Sigmoid colon (tissue), 7 donors: ENCODE results near the gene CALHM3. TPM values are rescaled to one million over a fixed set of nuclear protein-coding genes. Genes with fewer than 3 reads are reported as not detected.
"Not testable (repeated sequence)": the region's sequence is repeated elsewhere in the genome, so short reads cannot be mapped to it uniquely, and the experiment has no call there.

Source experiments
- DNase-seq: peaks from one replicate; pipeline ENCODE4 v3.0.0-alpha.2; 2019
- H3K27ac ChIP-seq, 4 donors: fragments of 200-600 bp; sonication (generic); one replicate each; pipeline ENCODE4 v1.5.1; 2016 to 2019; ENCODE audit warnings: mild to moderate bottlenecking in 1 of 4
- H3K27me3 ChIP-seq, 3 donors: fragments of 200-600 bp; sonication (generic); one replicate each; pipeline ENCODE4 v1.5.1; 2019; ENCODE audit warnings: mild to moderate bottlenecking in 1 of 3
- H3K36me3 ChIP-seq, 4 donors: fragments of 200-600 bp; sonication (generic); one replicate each; pipeline ENCODE4 v1.5.1; 2016 to 2019
- H3K4me1 ChIP-seq, 4 donors: fragments of 200-600 bp; sonication (generic); one replicate each; pipeline ENCODE4 v1.5.1; 2017 to 2019
- H3K4me3 ChIP-seq, 4 donors: fragments of 200-600 bp; sonication (generic); one replicate each; pipeline ENCODE4 v1.5.1; 2017 to 2019; ENCODE audit warnings: mild to moderate bottlenecking in 2 of 4, moderate library complexity in 1 of 4
- H3K9me3 ChIP-seq, 4 donors: fragments of 200-600 bp in 3 of 4; sonication (generic) in 3 of 4; one replicate each; pipeline versions ENCODE4 v1.5.1 to v1.6.1; 2013 to 2019
- CTCF ChIP-seq, 4 experiments: fragments of 450-650 bp in 3 of 4; fragments of 200-600 bp in 1 of 4; IDR thresholded peaks; one replicate each; pipeline ENCODE4 v1.5.1; 2016 to 2019; ENCODE audit warnings: antibody characterized with exemption in 4 of 4, mild to moderate bottlenecking in 3 of 4, moderate library complexity in 2 of 4
- EP300 ChIP-seq, 4 donors: sonication (generic); formaldehyde crosslinking; IDR thresholded peaks; one replicate each; pipeline ENCODE4 v1.6.1; 2017; ENCODE audit warnings: antibody characterized with exemption in 4 of 4
- POLR2A ChIP-seq, 2 donors: fragments of 450-650 bp; IDR thresholded peaks; one replicate each; pipeline ENCODE4 v1.6.1; 2016; ENCODE audit warnings: antibody characterized with exemption in 2 of 2, mild to moderate bottlenecking in 2 of 2, moderate library complexity in 2 of 2
- POLR2AphosphoS5 ChIP-seq, 4 donors: sonication (generic); formaldehyde crosslinking; IDR thresholded peaks; one replicate each; pipeline ENCODE4 v1.6.1; 2017; ENCODE audit warnings: antibody characterized with exemption in 4 of 4
- WGBS, 2 donors: extraction: QIAGEN DNeasy Blood & Tissue Kit; methylation state at CpG; one replicate each; pipeline ENCODE4 v1.1.7; 2013; 5-methylcytosine and 5-hydroxymethylcytosine counted together
- intact Hi-C: fragments of 100-400 bp; cut with DNase I; formaldehyde crosslinking; loops from one replicate; pipeline ENCODE4 v1.15.1; 2023
- polyA plus RNA-seq, 3 donors: library from polyadenylated mRNA; stranded (reverse); fragments of 200-250 nt; gene quantifications; one replicate each; pipeline ENCODE4 v1.2.3, GENCODE V29; 2013
- total RNA-seq, 4 donors: library from RNA; depleted of rRNA; stranded (reverse); fragments of >200 nt; gene quantifications; one replicate each; pipeline ENCODE4 v1.1.0, GENCODE V29; 2016
- donor health status: healthy with polysubstance abuse.
- donor health status: Bipolar disorder and iron deficiency.
- donor health status: healthy.

Gene CALHM3
- total and polyA plus RNA-seq, 7 donors: not detected

GRCh38 chr10:103486635-103487409 lies 7.8 kb upstream of the CALHM3 start:
- TF ChIP-seq POLR2AphosphoS5 (IDR thresholded peaks at IDR 0.05): peak; percentile 28 to 77 (median 75)
- TF ChIP-seq EP300 (IDR thresholded peaks at IDR 0.05): peak in 2 of 4 donors; percentile 16 to 36
- not testable (repeated sequence) for H3K4me3 ChIP-seq, H3K9me3 ChIP-seq, H3K27me3 ChIP-seq, H3K36me3 ChIP-seq
- DNase-seq: peak; percentile 72
- intact Hi-C loops: loop anchor here (10.0 kb wide), 1 partner anchor 178 kb away; no protein-coding TSS in a partner anchor
- H3K4me1 ChIP-seq: peaks cover 0 to 29% (median 22%) of the 10 kb centered on the region in 4 donors
- 70 to 88% methylated on average over 8 of the region's 8 CpGs for WGBS, 2 donors
- peak overlapping the region in 3 of 4 donors; percentile 59 to 70 (median 66) for H3K27ac ChIP-seq

DNA sequence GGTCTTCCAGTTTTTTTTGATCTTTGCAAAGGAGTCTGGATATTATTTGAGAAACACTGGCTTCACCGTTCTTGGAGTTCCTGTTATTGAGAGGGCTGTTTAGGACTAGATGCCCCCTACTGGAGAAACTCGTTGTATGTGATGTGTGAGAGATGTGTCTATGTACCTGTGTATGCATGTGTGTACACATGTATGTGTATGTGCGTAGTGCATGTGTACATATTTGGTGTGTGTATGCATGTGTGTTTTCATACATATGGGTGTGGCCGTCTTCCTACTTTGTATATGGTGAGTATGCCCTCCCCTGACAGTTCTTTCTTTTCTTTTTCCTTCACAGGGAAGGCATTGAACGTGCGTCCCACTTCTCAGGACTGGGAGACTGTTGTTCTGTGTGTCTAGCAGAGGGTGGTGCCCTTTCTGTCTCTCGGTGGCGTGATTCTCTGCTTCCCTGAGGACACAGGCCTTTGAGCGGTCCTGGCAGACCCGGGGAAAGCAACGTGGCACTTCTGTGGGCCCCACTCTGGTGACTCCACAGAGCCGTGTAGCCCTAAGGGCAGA lies 3.0 kb upstream of the CALHM3 start:
- H3K27ac ChIP-seq: no peak overlapping the region
- no peaks in the 10 kb centered on the region for H3K9me3 ChIP-seq
- H3K4me1 ChIP-seq: peaks cover 0 to 18% (median 18%) of the 10 kb centered on the region in 4 donors
- H3K4me3 ChIP-seq: no peak overlapping the region
- no peak for DNase-seq
- 56 to 63% methylated on average over 12 of the region's 12 CpGs for WGBS, 2 donors
- H3K36me3 ChIP-seq: no peaks in the 10 kb centered on the region
- H3K27me3 ChIP-seq: peaks cover 0 to 4% (median 0%) of the 10 kb centered on the region in 3 donors
- intact Hi-C loops: loop anchor here (10.0 kb wide), 1 partner anchor 183 kb away; no protein-coding TSS in a partner anchor
- no peak for TF ChIP-seq POLR2A (IDR thresholded peaks at IDR 0.05)
- peak in 3 of 4 experiments; percentile 31 to 64 (median 45) for TF ChIP-seq CTCF (IDR thresholded peaks at IDR 0.05)

DNA sequence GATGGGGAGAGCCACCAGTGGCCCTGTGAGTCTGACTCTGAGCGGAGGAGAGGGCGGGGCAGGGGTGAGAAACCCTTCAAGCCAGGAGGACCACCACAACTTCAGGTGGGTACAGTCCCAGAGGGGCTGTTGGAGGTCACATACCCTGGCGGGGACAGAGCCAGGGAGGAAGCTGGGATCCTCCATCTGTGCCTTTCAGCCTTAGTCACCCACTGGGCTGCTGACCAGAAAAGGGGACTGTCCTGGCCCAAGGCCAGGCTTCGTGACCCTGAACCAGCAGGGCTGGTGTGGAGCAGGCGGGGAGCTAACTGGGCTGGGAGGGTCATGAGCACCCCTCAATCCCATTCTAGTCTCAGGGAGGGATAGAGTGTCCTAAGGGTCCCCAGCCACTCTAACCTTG lies 1.5 kb upstream of the CALHM3 start:
- H3K27me3 ChIP-seq: peaks cover 0 to 7% (median 0%) of the 10 kb centered on the region in 3 donors
- DNase-seq: no peak
- no peaks in the 10 kb centered on the region for H3K36me3 ChIP-seq
- H3K27ac ChIP-seq: no peak overlapping the region
- intact Hi-C loops: loop anchor here (10.0 kb wide), 1 partner anchor 184 kb away; no protein-coding TSS in a partner anchor
- no peaks in the 10 kb centered on the region for H3K9me3 ChIP-seq
- 82 to 83% methylated on average over 5 of the region's 5 CpGs for WGBS, 2 donors
- TF ChIP-seq EP300 (IDR thresholded peaks at IDR 0.05): no peak
- no peak for TF ChIP-seq CTCF (IDR thresholded peaks at IDR 0.05)
- no peak for TF ChIP-seq POLR2AphosphoS5 (IDR thresholded peaks at IDR 0.05)
- no peak for TF ChIP-seq POLR2A (IDR thresholded peaks at IDR 0.05)
- no peak overlapping the region for H3K4me3 ChIP-seq
- peaks cover 0 to 6% (median 5%) of the 10 kb centered on the region in 4 donors for H3K4me1 ChIP-seq

DNA sequence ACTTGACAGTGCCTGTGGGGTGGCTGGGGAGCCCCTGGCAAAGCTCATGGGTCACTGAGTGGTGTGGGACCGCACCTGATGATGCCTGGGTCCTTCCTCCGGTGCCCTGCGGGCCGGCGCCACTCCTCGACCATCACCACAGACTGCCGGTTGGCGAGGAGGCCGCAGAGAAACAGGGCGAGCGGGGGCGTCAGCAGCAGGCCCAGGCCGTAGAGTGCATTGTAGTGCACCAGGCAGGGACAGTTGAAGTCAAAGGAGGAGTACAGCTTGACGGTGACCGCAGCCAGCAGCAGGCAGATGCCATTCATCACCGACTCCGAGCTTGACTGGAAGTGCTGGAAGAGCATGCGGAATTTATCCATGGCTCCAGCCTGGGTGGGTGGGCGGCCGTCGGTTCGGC lies 369 bp downstream of the CALHM3 start:
- no peak for TF ChIP-seq CTCF (IDR thresholded peaks at IDR 0.05)
- TF ChIP-seq POLR2AphosphoS5 (IDR thresholded peaks at IDR 0.05): no peak
- TF ChIP-seq EP300 (IDR thresholded peaks at IDR 0.05): no peak
- TF ChIP-seq POLR2A (IDR thresholded peaks at IDR 0.05): no peak

GRCh38 chr10:103476046-103476768 lies 2.8 kb downstream of the CALHM3 start:
- Histone ChIP-seq H3K4me3 (no peak overlapping the region), H3K27ac (no peak overlapping the region), H3K4me1 (no peaks in the 10 kb centered on the region), H3K9me3 (no peaks in the 10 kb centered on the region), H3K36me3 (no peaks in the 10 kb centered on the region), H3K27me3 (peaks cover 0 to 4% (median 0%) of the 10 kb centered on the region in 3 donors)
- no peak for TF ChIP-seq EP300 (IDR thresholded peaks at IDR 0.05)
- TF ChIP-seq CTCF (IDR thresholded peaks at IDR 0.05): no peak
- TF ChIP-seq POLR2AphosphoS5 (IDR thresholded peaks at IDR 0.05): no peak
- no peak for TF ChIP-seq POLR2A (IDR thresholded peaks at IDR 0.05)
- no peak for DNase-seq
- WGBS, 2 donors: 80 to 84% methylated on average over 11 of the region's 11 CpGs
- intact Hi-C loops: no loop called here

More for the DNA sequence above, 369 bp downstream of the CALHM3 start:
- Histone ChIP-seq H3K4me3 (no peak overlapping the region), H3K36me3 (no peaks in the 10 kb centered on the region), H3K27ac (no peak overlapping the region), H3K4me1 (no peaks in the 10 kb centered on the region), H3K9me3 (no peaks in the 10 kb centered on the region), H3K27me3 (peaks cover 0 to 7% (median 0%) of the 10 kb centered on the region in 3 donors)
- DNase-seq: no peak
- WGBS, 2 donors: 89 to 93% methylated on average over 22 of the region's 22 CpGs
- intact Hi-C loops: no loop called here
